ENCODE measurements around the gene ITIH1.

The ITIH1 gene

GRCh38 chr3:52820736-52821135 is 43.3 kb downstream of the ITIH1 start:
- no peak for DNase-seq

- no peak for DNase-seq
These were observed 45.0 kb downstream of the ITIH1 start for GRCh38 chr3:52822363-52822762.

- DNase-seq: no peak
These were observed 46.6 kb downstream of the ITIH1 start for GRCh38 chr3:52824037-52824436.

GRCh38 chr3:52827441-52827840 is 50.0 kb downstream of the ITIH1 start:
- no peak for DNase-seq

- no peak for DNase-seq
These were observed 50.5 kb downstream of the ITIH1 start for GRCh38 chr3:52827866-52828376.

DNA sequence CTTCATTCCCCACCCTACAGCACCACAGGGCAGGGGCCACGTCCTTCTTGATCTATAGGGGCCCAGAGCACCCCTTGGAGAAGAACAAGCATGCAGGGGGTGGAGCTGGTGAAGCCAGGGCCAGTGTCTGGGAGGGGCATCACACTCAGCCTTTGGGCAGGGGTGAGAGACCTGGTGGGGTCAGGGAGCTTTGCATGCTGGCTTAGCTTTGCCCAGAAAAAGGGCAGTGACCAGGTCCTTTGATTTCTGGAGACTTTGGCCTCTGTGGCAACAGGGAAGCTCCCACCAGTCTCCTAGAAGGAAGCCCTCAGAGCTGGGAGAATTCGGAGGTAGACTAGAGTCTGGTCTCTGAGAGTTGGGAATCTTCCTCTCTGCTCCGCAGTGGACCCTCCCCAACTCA is 52.1 kb downstream of the ITIH1 start:
- DNase-seq: no peak

DNA sequence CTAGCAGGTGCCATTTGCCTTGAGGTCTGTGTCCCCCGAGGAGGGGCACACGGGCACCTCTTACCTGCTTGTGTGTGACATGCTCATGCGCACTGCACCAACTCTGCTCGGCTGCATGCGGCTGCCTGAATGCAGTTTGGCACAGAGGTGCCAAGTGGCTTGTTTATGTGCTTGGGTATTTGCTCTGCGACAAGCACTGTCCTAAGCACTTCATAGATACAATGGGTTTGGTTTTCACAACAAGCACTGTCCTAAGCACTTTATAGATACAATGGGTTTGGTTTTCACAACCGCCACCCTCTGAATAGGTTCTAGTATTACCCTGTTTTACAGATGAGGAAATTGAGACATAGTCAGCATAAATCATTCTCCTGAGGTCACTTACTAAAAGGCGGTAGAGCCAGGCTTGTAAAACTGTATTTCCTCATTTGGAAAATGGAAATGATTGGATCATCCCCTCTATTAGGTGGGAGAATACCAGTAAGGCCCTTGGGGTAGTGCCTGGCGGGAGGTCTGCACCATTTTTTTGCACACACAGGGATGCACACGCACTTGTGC is 52.6 kb downstream of the ITIH1 start:
- DNase-seq: no peak

- no peak for DNase-seq
These were observed 53.3 kb downstream of the ITIH1 start, which contains the start of gene ITIH4 for GRCh38 chr3:52830535-52831258. TSS of gene ITIH4 (minus strand) at chr3:52830672. CDS start at chr3:52830642, 30 bp downstream.

GRCh38 chr3:52831500-52832301 is 54.3 kb downstream of the ITIH1 start:
- no peak for DNase-seq

GRCh38 chr3:52833202-52833601 is 55.8 kb downstream of the ITIH1 start:
- no peak for DNase-seq

DNA sequence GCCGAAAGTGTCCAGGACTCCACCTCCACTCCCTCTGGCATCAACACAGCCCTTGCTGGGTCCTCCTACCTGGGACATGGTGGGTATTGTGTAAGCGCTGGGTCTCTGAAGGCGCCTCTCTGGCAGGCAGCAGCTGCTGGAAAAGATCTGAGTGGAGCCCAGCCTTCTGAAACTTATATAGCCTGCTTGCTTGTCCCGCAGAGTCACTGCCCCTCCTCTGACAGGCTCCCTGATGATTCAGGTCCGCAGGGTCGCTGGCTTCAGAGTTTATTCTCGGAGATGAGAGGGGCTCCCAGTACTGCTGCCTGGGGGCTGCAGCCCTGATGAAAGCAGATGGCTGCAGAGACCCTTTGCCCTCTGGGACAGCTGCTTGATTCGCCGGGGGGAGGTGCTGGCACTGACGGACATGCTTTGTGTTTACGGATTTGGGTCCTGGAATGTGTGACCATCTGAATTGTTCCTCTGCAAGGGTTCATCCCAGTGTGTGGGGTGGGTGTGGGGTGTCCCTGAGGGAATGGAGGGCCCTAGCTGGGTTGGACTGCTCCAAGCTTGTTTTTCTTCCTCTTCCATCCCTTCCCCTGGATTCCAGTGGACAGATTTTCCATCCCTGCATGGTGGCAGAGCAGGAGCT is 57.6 kb downstream of the ITIH1 start, which contains the start of gene MUSTN1:
MUSTN1 (minus strand) TSS at position 149 of the 631 bp plus-strand sequence; CDS start at position 78, 71 bp downstream.
- DNase-seq: no peak

GRCh38 chr3:52835766-52836470 is 58.5 kb downstream of the ITIH1 start:
- no peak for DNase-seq

- DNase-seq: no peak
These were observed 59.1 kb downstream of the ITIH1 start for GRCh38 chr3:52836471-52836845.

DNA sequence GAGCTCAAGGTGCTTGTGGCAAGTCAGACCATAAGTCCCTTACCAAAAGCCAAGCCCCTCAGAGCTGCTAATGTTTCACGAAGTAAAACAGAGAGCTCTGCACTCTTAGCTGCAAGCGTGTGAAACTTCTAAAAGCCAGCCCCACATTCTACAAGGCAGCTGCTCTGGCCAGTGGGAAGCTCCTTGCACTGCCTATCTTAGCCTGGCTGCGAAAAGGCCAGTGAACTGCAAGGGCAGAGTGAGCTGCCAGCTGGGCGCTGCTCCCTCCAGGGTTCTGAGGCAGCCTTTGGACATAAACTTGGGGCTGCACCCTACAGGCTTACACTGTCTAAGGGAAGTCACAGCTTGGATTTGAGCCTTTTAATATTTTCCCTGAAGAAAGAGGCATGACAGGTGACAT is 59.6 kb downstream of the ITIH1 start:
- DNase-seq: no peak

- no peak for DNase-seq
These were observed 61.3 kb downstream of the ITIH1 start for GRCh38 chr3:52838561-52839267.

DNA sequence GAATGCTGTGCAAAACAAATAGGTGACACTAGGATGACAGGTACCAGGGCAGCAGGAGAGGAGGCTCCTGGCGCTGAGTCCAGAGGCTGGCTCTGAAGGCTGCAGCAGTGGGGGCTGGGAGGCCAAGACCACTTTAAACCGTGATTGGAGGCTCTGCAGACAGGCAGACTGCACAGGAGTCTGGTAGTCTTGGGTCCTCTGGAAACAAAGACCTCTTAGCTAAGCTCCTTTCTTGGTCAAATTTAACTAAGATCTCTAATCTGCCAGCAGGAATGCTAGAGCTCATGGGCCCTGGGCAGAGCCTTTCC is 61.8 kb downstream of the ITIH1 start:
- no peak for DNase-seq

- no peak for DNase-seq
These were observed 62.6 kb downstream of the ITIH1 start for GRCh38 chr3:52839892-52840545.

DNA sequence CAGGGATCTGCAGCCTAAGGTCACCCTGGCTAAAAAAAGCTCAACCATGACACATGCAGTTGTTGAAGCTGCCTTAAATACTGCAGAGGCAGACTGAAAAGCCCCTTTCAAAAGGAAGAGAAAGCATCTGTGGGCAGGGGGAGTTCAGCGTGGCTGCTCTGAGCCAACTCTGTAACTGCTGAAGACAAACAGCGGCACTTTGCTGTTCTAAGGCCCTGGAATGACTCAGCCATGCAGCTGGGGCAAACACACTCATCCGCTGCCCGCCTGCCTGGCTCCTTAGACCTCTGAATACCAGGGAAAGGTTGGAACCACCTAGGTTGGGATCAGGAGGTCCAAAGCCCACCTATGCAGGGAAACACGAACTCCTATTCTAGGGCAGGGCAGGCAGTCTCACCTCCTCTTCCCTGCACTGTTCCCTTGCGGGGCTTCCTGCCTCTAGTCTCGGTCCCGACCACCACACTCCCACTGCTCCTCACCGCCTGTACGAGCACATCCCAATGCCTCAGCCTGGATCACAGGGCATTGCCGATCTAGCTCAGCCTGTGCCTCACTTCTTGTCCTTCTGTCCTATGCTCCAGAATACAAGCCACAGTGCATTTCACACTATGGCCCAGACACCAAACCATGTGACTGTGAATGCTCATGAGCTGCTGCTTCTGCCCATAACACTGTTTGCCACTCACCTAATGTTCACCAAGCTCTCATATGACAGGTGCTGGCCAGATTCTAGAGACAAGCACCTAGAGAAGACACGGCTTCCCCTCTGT is 64.0 kb downstream of the ITIH1 start:
- no peak for DNase-seq
